SKM-1 treated with dmso at 0.1 percent for 144 hours (cell line): ENCODE results near the gene PADI1.
A peak's percentile ranks its signal among the peaks of the same experiment; 100 is the strongest.
"Not testable (repeated sequence)": the region's sequence is repeated elsewhere in the genome, so short reads cannot be mapped to it uniquely, and the experiment has no call there.

Source experiments
- DNase-seq: peaks from one replicate; lab custom pipeline; 2025; ENCODE audit not compliant: unreplicated experiment; lab: John Stamatoyannopoulos, UW

PADI1 gene

DNA sequence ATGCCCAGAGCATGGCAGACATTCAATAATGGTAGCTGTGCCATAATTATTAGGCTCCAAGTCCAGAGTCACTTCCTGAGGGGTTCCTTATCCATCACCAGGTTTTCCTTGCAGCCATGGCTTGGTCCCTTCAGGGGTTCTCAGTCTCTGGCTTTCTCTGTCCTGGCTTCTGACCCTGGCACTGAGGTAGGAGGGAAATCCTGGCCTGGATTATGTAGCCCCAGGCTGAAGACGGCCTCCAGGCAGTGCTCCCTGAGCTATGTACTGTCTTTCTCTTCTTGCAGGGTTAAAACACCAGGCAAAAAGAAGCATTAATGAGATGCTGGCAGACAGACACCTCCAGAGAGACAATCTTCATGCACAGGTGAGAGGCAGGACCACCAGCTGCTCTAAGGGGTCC, 34.5 kb downstream of the PADI1 start:
- DNase-seq, result peak; percentile 80

DNA sequence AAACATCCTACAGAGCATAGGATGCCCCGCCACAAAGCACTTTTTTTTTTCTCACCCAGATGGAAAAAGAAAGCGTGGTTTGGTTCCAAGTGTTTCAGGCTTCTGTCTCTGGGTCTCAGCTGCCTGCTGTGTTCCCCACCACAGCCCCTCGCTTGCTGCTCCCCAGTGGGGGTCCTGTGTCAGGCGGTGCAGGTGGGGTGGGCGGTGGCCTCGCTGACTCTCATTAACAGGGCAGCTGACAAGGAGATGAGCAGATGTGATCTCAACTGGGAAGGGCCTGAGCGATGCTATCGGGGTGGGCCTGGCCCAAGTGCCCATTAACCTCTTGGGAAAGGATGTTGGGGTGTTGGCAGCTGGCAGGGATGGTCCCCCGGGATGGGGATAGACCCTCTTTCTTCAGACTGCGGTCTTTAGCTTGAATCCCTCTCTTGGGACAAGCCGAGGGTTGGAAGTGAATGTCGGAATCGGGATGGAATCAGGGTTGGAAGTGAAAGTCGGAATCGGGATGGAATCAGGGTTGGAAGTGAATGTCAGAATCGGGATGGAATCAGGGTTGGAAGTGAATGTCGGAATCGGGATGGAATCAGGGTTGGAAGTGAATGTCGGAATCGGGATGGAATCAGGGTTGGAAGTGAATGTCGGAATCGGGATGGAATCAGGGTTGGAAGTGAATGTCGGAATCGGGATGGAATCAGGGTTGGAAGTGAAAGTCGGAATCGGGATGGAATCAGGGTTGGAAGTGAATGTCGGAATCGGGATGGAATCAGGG, 36.3 kb downstream of the PADI1 start:
- DNase-seq, result not testable (repeated sequence)

DNA sequence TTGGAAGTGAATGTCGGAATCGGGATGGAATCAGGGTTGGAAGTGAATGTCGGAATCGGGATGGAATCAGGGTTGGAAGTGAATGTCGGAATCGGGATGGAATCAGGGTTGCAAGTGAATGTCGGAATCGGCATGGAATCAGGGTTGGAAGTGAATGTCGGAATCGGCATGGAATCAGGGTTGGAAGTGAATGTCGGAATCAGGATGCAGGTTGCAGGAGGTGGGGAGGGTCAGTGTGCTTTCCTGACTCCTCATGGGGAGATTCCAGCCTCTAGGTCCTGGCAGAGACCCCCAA, 36.8 kb downstream of the PADI1 start:
- not testable (repeated sequence) for DNase-seq

- DNase-seq, result no peak
Measured at GRCh38 chr1:17243274-17243673, 38.3 kb downstream of the PADI1 start.

DNA sequence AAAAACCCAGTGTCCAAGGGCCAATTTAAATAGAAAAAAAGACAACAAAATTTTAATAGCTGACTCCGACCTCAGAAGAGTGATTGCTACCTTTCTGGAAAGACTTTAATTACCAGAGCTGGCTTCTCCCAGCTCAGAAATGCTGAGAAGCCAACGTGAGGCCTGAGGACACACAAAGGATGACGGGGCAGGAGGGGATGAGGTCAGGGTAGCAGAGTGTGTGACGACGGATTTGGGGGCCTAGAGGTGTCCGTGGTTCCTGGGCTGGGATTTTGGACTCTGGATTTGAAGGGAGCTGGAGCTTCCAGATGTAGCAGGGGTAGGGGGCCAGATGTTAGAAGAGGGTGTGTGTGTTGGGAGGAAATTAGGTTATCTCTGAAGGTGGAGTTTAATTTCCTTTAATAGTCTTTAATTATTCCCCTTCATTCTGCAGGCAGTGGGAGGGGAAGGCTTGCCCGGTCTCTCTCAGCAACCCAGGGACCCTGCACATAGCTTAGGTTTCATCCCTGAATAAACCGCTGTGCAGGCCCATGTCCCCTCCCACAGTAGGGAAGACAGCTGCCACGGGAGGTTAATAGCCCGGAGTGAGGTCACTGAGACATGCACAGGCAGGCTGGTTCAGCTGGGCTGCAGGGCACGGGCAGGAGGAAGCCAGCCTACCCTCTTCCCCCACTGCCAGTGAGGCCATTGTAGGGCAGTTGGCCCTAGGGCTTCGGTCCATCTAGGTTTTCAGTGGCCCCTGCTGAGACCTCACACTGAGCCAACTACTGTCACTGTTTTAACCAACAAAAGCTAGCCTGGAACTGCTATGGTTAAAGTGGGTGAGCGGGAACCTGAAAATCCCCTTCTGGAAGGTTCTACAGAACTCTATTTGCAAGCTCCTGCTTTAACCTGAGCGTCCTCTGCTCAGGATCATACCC, 40.2 kb downstream of the PADI1 start:
- DNase-seq, result no peak

DNA sequence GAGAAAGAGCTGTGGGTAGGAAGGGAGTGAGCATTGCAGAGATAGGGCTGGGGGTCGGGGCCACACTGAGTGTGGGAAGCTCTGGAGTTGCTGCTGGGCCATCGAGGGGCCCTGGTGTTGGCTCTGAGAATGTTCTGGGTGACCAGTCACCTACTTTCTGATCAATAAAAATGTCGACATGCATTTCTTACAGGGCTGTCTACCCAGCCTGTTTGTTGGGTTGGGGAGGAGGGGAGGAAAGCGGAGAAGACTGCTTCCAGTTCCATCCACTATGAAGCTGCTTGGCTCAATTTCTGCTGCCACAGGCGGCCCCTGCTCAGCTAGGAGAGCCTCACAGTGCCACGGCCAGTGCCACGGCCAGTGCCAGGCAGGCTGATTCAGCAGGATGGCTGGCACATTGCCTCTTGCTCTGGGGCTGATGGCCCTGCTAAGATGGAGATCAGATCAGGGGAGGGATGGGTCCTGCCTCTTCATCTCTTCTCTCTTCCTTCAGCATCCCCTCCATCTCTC, 40.9 kb downstream of the PADI1 start:
- DNase-seq, result no peak

DNA sequence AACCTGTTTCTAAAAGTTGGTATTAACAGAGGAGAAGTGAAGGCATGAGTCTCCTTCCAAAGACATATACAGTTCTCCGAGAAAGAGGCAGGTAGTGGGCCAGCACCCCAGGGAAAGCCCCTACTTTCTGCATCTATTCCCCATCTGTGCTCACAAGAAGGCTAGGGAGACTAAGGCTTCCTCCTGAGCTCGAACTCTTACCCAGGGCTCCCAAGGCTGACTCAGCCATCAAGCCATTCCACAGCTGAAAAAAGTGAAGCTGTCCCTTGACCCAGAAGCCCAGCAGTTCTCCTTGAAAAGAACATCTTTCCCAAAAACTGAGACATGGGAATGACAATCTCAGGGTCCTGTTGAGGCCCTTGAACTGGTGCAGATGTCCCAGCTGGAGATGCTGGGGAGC, 42.0 kb downstream of the PADI1 start:
- no peak for DNase-seq

DNA sequence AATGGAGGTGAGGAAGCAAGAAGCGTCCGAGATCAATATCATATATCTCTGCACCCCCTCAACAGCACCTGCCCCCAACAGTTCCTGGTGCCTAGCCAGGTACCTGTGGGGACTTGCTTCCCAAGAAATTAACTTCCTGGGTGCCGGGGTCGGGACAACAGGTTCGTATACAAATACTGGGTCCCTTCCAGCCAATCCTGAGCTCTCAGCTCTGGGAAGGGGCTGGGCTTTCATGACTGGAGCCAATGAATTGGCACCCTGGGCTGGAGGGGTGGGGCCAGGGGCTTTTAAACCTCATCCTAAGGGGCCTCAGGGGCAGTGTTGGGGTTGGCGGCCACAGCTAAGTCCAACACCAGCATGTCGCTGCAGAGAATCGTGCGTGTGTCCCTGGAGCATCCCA, 43.9 kb downstream of the PADI1 start, which contains the start of gene PADI3:
TSS of gene PADI3 (plus strand) at position 318 of the 400 bp plus-strand sequence. CDS start at position 358, 40 bp downstream.
- DNase-seq, result no peak

- DNase-seq, result no peak
Measured at GRCh38 chr1:17250601-17251000, 45.7 kb downstream of the PADI1 start.

GRCh38 chr1:17251246-17251645, 46.3 kb downstream of the PADI1 start:
- DNase-seq, result no peak

- no peak for DNase-seq
Measured at GRCh38 chr1:17251701-17252376, 46.9 kb downstream of the PADI1 start.

DNA sequence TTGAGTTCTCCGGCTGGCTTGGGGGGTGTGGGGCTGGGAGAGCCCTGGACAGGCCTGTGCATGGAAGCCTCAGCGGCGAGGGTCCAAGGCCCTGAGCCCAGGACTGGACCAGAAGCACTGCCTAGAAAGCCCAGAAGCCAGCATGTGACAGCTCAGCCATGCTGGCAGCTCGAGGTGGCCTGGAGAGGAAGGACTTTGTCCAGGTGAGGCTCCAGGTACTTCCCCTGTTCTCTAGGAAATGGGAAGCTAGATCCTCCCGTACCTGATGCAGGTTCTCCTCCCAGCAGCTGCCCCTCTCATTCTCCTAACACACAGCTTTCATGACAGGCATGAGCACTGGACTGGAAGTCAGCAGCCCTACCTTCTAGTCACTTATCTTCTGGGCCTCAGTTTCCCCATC, 50.4 kb downstream of the PADI1 start:
- no peak for DNase-seq

GRCh38 chr1:17258116-17258757, 53.3 kb downstream of the PADI1 start:
- no peak for DNase-seq

- no peak for DNase-seq
Measured at GRCh38 chr1:17258758-17259130, 53.8 kb downstream of the PADI1 start.

- no peak for DNase-seq
Measured at GRCh38 chr1:17259233-17259873, 54.4 kb downstream of the PADI1 start.

DNA sequence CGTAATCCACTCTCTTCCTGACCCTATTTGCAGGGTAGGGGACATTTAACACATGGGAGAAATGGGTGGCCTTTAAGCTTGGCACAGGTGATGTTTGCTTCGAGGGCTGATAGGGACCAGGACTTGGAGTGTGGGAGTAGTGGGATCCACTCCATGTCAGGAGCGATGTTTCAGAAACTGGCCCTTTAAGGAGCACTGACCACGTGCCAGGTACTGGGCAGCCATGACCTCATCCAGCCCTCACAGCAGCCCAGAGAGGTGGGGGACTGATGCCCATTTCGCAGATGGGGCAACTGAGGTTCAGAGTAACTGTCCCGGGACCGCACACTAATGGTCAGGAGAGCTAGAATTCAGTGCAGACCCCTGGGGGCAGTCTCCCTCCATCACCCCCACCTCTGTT, 55.3 kb downstream of the PADI1 start:
- no peak for DNase-seq

- DNase-seq, result no peak
Measured at GRCh38 chr1:17260738-17261137, 55.8 kb downstream of the PADI1 start.

GRCh38 chr1:17263936-17264335, 59.0 kb downstream of the PADI1 start:
- no peak for DNase-seq

GRCh38 chr1:17264470-17264869, 59.5 kb downstream of the PADI1 start:
- no peak for DNase-seq

GRCh38 chr1:17265162-17265561, 60.2 kb downstream of the PADI1 start:
- DNase-seq, result no peak

DNA sequence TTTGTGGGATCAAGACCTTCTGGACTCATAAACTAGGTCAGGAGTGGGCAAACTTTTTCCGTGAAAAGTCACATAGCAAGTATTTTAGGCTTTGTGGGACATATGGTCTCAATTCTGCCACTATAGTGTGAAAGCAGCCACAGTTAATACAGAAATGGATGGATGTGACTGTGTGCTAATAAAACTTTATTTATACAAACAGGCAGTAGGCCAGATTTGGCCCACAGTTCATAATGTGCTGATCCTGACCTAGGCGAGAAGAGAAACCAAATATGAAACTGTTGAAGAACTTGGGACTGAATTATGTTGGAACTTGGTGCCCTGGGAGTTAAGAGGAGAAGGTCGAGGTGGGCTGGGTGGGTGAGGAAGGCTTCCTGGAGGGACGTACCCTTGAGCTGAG, 61.0 kb downstream of the PADI1 start:
- DNase-seq, result no peak
